NCI-H2029 treated with DMSO at 0.1 percent for 48 hours (cell line): ENCODE measurements around the gene MTUS2.

Experiments
- DNase-seq: peaks from one replicate; lab custom pipeline; 2025; lab: John Stamatoyannopoulos, UW

The MTUS2 gene

DNA sequence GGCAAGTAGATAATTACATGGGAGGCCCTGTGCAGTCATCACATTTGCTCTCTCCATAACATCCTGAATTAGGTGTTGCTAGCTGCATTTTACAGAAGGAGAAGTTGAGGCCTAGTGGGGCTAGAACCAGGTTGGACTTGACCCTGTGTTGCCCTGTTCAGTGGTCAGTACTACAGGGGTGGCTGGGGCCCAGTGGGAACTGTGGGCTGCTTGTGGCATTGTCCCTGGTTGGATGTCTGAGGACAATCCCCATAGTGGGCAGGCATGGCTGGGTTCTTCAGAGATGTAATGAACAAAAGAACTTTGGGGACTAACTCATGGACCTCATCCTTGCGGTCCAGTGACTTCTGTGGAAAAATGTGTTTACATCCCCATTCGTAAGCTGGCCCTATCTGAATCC is 38.9 kb downstream of the MTUS2 start:
- no peak for DNase-seq

DNA sequence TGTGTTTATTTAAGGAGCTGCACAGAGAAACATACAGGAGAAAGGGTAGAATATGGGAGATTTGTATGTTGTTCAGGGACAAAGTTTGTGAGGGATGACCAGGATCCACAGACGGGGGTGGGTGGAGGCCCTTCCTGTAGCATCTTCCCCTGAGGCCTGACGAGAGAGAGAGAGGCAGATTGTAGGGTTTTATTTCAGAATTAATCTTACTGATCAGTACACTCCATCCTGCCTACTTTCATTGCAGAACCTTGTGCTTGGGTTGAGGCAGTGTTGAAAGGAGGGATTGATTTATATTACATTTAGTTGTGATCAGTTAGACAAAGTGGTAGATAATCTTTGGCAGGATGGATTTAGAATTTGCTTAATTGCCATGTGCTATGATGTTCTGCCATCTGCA is 39.6 kb downstream of the MTUS2 start:
- no peak for DNase-seq

DNA sequence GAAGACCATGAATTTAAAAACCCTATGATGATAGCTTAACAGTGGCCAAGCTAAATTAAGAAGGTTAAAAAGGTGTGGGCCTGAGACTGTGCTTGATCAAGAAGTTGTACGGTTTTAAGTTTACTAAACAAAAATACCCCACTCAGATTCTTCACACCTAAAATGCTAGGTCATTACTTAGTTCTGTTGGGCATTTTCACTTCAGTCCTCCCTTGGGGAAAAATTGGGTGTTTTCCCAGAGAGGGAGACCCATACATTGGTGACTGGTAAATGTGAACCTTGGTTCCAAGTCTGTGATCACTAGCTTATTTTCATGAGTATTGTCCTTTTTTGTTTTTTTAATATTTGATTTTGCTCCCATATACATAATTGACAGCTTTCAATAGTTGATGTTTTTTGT is 44.4 kb downstream of the MTUS2 start:
- no peak for DNase-seq

DNA sequence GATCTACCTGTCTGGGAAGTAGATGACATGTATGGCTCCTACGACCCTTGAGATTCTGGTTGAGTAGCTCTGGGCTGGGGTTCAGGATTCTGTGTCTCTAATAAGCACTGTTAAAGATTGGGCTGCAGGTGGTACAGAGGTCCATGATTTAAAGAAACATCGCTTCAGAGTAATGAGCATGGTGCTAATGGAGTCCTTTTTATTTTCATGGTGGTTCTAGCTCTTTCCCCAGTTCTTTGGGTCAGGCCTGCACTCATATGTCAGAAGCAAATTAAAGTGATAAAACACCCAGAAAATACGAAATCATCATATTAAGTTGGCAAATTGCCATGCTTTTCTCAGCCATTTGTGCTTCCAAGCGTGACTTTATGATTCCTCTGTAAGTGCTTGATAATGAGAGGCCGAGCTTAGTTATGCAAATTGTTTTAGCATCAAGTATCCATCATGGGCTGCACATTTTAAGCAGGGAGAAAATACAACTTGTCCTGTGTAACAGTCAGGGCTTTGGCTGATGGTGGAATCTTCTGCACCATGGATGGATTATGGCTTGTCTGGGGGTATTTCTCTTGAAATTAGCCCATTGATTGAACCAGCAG is 45.1 kb downstream of the MTUS2 start:
- no peak for DNase-seq

DNA sequence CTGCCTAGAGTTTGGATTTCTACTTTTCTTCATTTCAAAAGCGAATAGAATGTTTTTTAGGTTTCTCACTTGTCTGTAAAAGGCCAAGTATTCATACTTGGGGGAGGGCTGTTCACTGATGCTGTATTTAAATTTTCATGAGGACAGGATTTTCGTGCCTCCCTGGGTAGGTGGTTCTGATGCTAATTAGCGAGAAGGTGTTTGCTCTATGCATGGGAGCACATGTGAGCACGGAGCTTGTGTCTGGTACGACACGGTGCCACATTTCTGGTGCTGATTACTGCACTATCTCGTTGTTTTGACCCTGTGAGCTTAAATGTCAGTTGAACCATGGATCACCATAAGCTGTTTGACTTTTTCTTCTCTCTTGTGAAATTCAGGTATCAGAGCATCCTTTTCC is 45.8 kb downstream of the MTUS2 start:
- DNase-seq, result no peak

DNA sequence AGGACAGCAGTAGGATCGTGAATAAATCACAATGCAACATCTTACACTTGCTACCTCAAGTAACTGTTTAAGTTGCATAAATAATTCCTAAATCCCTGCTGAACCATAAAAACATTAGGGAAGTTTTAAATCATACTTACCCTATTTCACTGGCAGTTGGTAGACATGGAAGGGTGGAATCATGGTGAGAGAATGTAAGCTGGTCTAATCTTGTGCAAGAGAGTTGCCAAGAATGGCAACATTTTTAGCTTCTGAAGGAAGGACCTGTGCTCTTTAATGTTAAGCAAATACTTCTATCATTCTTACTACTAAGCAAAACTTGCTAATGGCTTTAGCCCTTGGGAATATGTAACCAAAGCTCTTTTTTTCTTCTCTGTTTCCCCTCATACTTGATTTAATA is 46.8 kb downstream of the MTUS2 start:
- no peak for DNase-seq

DNA sequence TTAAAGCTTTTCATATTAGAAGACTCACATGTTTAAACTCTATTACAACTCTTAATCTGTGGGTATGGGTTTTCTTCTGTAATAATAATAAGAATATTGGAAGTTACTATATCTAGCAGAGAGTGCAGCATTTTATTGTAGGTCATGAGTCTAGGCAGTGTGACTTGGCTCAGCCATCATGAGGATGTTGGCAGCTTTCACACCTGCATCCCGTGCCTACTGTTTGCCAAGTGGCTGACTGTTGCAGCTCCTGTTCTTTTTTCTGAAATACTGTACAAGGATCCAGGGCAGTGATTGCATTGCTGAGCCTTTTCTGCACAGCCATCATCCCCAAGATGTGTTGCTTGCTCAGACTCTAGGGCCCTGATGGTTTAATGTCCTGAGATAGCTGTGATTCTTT is 47.4 kb downstream of the MTUS2 start:
- no peak for DNase-seq

DNA sequence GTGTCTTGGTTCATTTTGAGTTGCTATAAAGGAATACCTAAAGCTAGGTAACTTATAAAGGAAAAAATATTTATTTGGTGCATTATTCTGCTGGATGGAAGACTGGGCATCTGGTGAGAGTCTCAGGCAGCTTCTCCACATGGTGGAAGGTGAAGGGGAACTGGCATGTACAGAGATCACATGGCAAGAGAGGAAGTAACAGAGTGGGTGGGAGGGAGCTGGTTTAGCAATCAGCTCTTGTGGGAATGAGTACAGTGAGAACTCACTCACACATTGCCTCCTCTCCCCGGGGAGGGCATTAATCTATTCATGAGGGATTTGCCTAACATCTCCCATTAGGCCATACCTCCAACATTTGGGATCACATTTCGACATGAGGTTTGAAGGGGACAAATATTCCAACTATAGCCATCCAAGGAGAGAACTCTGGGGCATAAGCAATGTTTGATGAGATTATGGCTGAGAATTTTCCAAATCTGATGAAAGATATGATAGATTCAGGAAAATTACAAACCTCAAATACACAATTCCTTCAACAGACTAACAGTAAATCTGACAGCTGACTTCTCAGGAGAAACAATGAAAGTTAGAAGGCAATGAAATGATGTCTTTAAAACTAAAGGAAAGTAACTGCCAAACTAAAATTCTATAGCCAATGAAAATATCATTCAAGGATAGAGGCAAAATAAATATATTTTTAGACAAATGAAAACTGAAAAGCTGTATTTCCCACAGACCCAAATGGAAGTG is 52.5 kb downstream of the MTUS2 start:
- DNase-seq, result no peak

DNA sequence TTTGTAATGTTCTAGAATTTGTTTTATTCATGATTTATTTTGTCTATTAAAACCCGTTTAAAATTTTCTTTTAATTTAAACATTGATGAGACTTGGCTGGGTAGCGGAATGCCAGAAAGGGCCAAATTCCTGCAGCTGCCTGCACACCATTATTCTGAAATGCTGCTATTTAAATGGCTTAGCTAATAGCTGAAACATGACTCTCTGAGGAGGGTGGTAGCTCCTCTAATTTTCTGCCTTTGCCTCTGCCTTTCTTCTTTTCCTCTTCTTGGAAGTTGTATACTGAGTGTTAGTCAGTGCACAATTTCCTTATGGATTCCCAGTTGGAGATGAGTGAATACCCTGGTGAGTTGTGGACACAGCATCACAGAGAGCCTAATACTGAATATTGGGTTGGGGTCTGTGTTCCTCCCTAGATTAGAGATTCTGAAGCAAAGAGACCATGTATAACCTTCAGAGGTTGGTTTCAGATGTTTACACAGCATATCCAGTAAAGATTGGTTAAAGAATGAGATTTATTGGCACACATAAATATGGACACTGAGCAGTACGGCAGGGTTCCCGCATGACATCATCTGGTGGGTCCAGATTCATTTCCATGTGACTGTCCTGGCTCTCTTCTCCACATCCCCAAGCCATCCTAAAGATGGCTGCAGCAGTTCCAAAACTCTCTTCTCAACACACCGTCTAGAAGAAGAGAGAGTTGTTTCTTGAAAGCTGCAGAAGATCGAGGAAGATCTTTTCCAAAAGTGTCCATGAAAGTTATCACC is 55.9 kb downstream of the MTUS2 start:
- DNase-seq, result no peak

DNA sequence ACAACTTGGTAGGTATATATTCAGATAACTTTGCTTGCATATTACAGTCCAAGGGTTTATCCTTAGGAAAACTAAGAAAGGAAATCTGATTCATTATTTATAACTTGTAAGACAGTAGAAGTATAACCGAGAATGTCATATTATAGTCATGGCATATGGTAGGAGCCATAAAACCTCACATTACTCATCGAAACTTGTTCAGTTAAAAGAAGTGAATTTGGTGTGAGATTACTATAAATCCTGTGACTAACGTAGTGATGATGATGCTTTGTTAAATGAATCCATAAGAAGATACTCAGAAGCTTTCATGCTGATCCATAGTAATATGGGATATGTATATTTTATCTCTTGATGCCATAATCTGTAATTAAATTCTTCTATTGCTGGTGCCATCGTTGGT is 57.3 kb downstream of the MTUS2 start:
- no peak for DNase-seq

DNA sequence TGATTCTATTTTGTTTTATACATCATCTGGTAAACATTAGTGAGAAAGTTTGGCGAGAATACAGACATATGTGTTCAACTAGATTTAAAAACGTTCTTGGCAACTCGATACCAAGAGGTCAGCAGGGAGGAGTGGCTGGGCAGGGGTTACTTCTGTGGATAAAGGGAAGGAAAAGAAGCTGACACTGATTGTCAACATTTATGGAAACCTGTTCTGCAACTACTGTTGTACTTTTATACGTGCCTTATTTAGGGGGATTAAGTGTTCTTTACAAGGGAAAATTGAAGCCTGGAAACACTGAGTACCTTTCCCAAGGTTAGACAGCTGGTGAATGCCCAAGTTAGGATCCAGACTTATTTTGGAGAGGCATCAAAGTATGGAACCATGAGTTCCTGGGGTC is 65.0 kb downstream of the MTUS2 start:
- no peak for DNase-seq

DNA sequence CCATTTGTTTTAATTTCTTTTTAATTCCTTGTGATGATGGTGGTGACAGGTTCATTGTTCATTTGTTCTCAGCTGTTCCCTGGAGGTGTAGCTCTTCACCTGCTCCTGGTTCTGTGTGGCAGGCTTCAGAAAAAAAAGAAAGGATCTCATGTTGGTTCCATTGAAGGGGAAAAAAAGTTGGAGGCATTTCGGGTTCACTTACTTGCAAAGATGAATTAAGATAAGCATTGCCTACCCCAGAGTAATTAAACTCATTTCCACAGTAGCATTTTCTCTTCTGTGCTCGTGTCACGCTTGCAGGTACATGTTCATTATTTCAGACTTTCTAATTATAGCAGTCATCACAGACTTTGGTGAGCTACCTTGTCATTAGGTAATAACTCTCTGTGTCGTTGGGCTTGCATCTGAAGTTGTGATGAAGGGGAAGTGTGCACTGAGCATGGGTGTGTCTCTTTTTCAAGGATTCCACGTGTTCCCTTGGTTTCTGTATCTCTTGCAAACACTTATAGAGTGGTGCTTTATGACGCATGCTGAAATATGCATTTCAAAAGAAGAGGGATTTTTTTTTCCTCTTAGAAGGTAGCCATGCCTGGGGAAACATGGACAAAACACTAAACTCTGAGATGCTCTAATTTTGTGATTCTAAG is 69.1 kb downstream of the MTUS2 start:
- DNase-seq, result no peak

DNA sequence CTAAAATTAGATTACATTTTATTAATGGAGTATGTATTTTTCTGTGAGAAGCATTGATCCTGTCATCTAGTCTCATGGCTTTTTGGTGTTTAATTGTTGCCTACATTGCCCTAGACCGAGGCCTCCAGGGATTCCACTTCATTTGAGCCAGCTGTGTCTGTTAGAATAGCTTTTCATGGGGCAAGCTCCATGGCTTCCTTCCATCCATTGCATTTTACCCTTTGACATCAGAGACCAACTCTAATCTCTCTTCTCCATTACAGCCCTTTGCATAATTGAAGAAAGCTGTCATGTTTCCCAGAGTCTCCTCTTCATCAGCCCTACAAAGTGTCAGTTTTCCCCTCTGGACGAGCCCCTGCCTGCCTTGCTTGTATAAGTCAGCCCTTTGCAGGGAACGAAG is 70.6 kb downstream of the MTUS2 start:
- DNase-seq, result no peak

DNA sequence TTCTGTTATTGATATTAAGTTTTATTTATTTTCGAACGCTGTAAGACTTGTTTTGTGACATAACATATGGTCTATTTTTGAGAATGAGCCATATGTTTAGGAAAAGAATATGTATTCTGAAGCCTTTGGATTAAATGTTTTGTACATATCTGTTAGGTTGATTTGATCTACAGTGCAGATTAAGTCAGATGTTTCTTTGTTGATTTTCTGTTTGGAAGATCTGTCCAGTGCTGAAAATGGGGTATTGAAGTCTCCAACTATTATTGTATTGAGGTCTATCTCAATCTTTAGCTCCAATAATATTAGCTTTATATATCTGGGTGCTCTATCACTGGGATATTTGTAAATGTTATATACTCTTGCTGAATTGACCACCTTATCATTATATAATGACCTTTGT is 97.9 kb downstream of the MTUS2 start:
- DNase-seq, result no peak

DNA sequence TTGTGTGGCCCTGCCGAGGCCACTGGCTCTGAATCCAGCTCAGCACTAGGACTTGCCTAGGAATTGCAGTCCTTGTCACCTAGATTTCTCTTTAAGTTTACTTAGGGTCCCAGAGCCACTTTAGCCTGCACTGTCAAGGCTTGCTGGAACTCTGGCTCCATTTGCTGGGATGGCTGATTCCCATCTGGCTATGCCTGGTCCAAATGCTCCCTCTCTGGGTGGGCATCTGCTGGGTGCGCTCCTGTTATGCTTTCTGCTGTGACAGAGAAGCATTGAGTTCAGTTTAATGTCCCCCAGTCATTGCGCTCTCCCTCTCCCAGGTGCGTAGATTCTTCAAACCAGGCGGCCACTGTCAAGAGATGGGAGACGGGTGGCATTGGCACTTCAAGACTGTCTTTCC is 102.2 kb downstream of the MTUS2 start:
- no peak for DNase-seq

DNA sequence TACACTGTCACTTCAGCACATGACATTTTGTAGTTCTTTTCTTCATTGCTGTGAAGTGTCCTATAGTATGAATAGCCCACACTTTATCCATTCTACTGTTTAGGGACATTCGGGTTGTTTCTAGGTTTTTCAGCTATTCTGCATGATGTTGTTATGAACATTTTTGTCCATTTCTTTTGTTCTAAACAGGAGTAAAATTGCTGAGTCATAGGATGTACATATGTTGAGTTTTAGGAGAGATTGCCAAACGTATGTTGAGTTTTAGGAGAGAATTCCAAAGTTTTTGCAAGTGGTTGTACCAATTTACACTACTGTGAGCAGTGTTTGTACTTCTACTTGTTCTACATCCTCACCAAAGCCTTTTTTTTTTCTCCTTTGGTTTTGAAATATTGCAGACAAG is 115.0 kb downstream of the MTUS2 start:
- no peak for DNase-seq

DNA sequence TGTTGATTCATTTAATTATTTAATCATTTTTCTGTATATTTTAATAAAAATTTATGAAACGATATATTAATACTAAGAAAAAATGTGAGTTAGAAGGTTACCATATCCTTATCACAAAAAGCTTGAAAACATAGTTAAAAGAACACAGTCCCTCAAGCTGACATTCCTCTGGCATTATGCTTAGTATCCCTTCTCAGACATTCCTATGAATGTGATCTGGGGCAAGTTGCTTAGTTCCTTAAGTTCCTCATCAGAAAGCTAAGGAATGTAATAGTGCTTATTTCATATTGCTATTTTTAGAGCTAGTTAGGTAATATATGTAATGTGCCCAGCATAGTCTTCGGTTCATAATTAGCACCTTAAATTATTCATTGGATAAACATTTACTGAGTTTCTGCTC is 122.8 kb downstream of the MTUS2 start:
- DNase-seq, result no peak

DNA sequence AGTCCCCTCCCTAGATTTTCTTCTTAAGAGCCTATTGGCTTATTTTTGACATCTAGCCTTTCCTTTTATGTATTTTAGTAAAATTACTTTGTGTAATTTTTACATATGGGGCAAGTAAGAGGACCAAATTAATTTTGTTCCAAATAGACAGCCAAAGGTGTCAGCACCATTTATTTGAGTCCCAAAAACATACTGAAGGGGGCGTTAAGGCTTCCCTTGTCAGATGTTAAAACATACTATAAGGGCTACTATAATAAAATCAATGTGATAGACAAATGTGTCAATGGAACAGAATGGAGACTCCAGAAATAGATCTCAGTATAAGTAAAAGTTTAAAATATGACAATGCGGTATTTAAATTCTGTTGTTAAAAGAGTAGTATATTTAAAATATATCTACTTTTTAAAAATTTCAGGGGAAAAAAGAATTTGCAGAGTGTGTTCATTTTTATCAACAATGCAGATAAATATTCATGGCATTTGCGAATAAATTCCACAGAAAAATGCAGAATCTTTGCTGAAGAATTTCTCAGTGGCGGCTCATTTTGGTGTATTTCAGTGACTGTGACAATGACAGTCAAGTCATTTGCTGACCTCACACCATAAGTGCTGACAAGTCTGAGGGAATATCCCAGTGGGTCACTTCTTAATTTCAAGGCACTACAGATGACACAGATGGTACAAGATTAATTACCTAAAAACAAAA is 133.7 kb downstream of the MTUS2 start:
- no peak for DNase-seq

DNA sequence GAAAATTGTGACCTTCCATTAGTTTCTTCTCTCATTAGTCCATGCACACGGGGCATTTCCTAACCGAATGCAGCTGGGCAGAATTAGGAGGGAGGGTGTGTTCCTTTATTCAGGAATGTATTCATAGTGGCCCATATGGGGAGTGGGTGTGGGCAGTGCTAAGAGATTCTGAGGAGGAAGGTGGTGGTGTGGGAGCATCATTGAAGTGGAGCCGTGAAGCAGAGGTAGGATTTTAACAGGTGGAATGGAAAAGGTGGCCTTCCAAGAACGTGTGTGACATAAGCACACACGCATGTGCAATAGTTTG is 134.2 kb downstream of the MTUS2 start:
- DNase-seq, result no peak

DNA sequence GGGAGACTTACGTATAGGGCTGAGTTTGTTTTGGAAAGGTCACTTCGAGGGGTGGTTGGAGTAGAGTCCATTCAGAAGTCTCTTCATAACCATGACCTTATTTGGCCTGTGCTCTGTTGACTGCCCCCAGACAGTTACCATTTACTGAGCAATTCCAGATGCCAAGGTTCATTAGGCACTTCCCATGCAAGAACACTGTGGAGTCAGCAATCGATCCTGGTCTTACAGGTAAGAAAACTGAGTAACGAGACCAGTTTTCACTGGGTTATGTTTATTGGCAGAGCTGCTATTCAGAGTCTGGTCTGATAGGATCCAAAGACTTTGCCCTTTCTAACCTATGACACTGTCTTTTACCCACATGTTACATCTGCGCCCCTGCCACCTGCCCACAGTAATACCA is 134.7 kb downstream of the MTUS2 start:
- no peak for DNase-seq

DNA sequence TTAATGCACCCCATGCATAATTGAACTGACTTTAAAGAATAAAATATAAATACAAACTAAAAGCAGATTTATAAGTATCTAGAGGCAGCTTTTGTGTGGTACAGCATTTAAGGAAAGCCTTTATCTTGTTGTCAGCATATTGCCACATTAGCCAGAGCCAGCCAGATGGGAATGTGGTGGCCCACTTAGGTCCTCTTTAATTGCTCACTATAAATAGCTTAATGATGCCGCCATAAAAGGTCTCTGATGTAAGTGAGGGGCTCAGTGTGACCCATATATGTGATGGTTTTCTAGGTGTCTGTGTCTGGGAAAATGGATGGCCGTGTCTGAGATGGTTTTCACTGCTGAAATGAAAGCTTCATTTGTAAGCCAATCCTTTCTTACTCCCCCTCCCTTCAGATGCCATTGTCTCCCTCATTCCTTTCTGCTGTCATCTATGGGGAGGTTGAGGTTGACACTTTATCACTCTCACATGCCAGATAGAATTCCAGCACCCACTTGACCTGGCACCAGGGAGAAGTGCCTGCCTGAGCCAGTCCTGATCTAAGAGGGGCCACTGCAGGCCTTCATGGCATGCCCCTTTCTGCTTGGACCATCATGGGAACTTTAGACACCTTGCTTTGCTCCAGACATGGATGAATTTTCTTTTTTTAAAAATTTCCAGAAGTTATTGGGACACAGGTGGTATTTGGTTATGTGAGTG is 135.3 kb downstream of the MTUS2 start:
- no peak for DNase-seq

DNA sequence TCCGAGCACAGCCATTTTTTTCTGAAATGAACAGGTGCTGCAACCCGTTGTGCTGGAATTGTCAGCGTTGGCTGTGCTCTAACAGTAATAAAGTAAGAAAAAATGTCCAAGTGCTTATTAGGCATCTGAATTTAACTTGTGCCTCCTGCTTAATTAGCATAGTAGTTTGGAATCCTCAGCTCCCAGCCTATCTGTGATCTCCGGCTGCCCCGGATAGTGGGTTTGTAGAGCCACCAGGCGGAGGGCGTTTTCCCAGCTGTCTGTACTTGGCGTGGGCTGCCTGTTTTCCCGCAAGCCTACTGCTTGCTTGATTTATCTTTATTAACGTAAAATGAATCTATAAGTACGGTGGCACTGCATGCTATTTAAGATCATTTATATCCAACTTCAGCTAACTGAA is 137.9 kb downstream of the MTUS2 start:
- DNase-seq, result no peak
